WTC11 (cell line): ENCODE data around the gene SMAD2.

Experiments
- ATF1 ChIP-seq: sonication (generic); formaldehyde crosslinking; IDR thresholded peaks from 2 replicates; pipeline ENCODE4 v1.8.1; 2023; ENCODE audit warnings: mild to moderate bottlenecking, moderate library complexity, missing genetic modification reagents
- CREM ChIP-seq: sonication (generic); formaldehyde crosslinking; IDR thresholded peaks from 2 replicates; pipeline ENCODE4 v1.8.1; 2022; ENCODE audit warnings: mild to moderate bottlenecking, missing genetic modification reagents, moderate library complexity
- ELF4 ChIP-seq: sonication (generic); formaldehyde crosslinking; IDR thresholded peaks from 2 replicates; pipeline ENCODE4 v1.8.1; 2022; ENCODE audit warnings: low read depth, mild to moderate bottlenecking, moderate library complexity, missing genetic modification reagents
- KAT7 ChIP-seq: sonication (generic); formaldehyde crosslinking; IDR thresholded peaks from 2 replicates; pipeline ENCODE4 v1.8.1; 2023; ENCODE audit warnings: missing genetic modification reagents, mild to moderate bottlenecking, borderline replicate concordance
- NFYB ChIP-seq: sonication (generic); formaldehyde crosslinking; conservative IDR thresholded peaks from 2 replicates; pipeline ENCODE4 v1.8.0; 2022; ENCODE audit warnings: low read depth, missing genetic modification reagents
- SMAD3 ChIP-seq: sonication (generic); formaldehyde crosslinking; IDR thresholded peaks from 2 replicates; pipeline ENCODE4 v1.8.0; 2022; ENCODE audit warnings: missing genetic modification reagents, mild to moderate bottlenecking, borderline replicate concordance
- TCF7 ChIP-seq: sonication (generic); formaldehyde crosslinking; IDR thresholded peaks from 2 replicates; pipeline ENCODE4 v1.8.0; 2022; ENCODE audit warnings: mild to moderate bottlenecking, low read depth, missing genetic modification reagents, moderate library complexity
- TP53 ChIP-seq: sonication (generic); formaldehyde crosslinking; IDR thresholded peaks from 2 replicates; pipeline ENCODE4 v1.8.1; 2023; ENCODE audit warnings: mild to moderate bottlenecking, missing genetic modification reagents
- ZNF423 ChIP-seq: fragments of 250-450 bp; sonication (Bioruptor Pico); IDR thresholded peaks from 2 replicates; pipeline ENCODE4 v2.1.2; 2022; ENCODE audit warnings: mild to moderate bottlenecking, moderate library complexity
- TF ChIP-seq, protein P1 (sequence below): fragments of 200-600 bp; IDR thresholded peaks from 2 replicates; pipeline ENCODE4 v1.8.0; 2022; ENCODE audit warnings: antibody characterized with exemption
- TF ChIP-seq, protein P2 (sequence below): sonication (generic); formaldehyde crosslinking; IDR thresholded peaks from 2 replicates; pipeline ENCODE4 v1.8.1; 2023; ENCODE audit warnings: mild to moderate bottlenecking, missing genetic modification reagents, moderate library complexity
- TF ChIP-seq, protein P3 (sequence below): sonication (generic); formaldehyde crosslinking; IDR thresholded peaks from 2 replicates; pipeline ENCODE4 v1.8.0; 2022; ENCODE audit warnings: mild to moderate bottlenecking, missing genetic modification reagents
- TF ChIP-seq, protein P4 (sequence below): sonication (generic); formaldehyde crosslinking; IDR thresholded peaks from 2 replicates; pipeline ENCODE4 v1.8.1; 2022; ENCODE audit warnings: mild to moderate bottlenecking, missing genetic modification reagents, moderate library complexity, borderline replicate concordance
- TF ChIP-seq, protein P5 (sequence below): sonication (generic); formaldehyde crosslinking; IDR thresholded peaks from 2 replicates; pipeline ENCODE4 v1.8.1; 2022; ENCODE audit warnings: mild to moderate bottlenecking, moderate library complexity, missing genetic modification reagents

DNA sequence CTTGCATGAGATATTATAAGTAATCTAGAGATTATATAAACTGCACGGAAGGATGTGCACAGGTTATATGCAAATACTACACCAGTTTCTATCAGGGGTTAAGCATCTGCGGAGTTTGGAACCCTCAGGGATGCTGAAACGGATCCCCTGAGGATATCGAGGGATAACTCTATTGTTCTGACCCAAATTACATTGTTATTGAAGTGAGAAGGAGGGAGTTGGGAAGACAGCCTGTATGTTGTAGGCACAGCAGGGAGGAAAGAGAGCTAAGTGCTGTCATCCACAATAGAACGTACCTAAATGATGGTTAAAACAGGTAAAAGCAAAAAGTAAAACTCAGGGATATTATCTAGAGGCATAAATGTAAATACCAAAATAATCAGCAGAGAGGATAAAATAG, 44.6 kb upstream of the SMAD2 start:
- TF ChIP-seq, protein P1, sequence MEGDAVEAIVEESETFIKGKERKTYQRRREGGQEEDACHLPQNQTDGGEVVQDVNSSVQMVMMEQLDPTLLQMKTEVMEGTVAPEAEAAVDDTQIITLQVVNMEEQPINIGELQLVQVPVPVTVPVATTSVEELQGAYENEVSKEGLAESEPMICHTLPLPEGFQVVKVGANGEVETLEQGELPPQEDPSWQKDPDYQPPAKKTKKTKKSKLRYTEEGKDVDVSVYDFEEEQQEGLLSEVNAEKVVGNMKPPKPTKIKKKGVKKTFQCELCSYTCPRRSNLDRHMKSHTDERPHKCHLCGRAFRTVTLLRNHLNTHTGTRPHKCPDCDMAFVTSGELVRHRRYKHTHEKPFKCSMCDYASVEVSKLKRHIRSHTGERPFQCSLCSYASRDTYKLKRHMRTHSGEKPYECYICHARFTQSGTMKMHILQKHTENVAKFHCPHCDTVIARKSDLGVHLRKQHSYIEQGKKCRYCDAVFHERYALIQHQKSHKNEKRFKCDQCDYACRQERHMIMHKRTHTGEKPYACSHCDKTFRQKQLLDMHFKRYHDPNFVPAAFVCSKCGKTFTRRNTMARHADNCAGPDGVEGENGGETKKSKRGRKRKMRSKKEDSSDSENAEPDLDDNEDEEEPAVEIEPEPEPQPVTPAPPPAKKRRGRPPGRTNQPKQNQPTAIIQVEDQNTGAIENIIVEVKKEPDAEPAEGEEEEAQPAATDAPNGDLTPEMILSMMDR, result no peak
- TF ChIP-seq TP53 (no peak), KAT7 (CRISPR knock-in tag) (no peak), NFYB (CRISPR knock-in tag) (no peak), CREM (CRISPR knock-in tag) (no peak), ZNF423 (CRISPR knock-in tag) (no peak), ATF1 (no peak), SMAD3 (CRISPR knock-in tag) (no peak), TCF7 (CRISPR knock-in tag) (no peak), ELF4 (CRISPR knock-in tag) (no peak)
- TF ChIP-seq, protein P2, sequence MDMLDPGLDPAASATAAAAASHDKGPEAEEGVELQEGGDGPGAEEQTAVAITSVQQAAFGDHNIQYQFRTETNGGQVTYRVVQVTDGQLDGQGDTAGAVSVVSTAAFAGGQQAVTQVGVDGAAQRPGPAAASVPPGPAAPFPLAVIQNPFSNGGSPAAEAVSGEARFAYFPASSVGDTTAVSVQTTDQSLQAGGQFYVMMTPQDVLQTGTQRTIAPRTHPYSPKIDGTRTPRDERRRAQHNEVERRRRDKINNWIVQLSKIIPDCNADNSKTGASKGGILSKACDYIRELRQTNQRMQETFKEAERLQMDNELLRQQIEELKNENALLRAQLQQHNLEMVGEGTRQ (CRISPR knock-in tag), result no peak
- TF ChIP-seq, protein P3, sequence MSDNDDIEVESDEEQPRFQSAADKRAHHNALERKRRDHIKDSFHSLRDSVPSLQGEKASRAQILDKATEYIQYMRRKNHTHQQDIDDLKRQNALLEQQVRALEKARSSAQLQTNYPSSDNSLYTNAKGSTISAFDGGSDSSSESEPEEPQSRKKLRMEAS, result no peak
- TF ChIP-seq, protein P4, sequence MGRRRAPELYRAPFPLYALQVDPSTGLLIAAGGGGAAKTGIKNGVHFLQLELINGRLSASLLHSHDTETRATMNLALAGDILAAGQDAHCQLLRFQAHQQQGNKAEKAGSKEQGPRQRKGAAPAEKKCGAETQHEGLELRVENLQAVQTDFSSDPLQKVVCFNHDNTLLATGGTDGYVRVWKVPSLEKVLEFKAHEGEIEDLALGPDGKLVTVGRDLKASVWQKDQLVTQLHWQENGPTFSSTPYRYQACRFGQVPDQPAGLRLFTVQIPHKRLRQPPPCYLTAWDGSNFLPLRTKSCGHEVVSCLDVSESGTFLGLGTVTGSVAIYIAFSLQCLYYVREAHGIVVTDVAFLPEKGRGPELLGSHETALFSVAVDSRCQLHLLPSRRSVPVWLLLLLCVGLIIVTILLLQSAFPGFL, result no peak
- TF ChIP-seq, protein P5, sequence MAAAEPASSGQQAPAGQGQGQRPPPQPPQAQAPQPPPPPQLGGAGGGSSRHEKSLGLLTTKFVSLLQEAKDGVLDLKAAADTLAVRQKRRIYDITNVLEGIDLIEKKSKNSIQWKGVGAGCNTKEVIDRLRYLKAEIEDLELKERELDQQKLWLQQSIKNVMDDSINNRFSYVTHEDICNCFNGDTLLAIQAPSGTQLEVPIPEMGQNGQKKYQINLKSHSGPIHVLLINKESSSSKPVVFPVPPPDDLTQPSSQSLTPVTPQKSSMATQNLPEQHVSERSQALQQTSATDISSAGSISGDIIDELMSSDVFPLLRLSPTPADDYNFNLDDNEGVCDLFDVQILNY (CRISPR knock-in tag), result no peak
